ENCODE results near the gene ERC2. TPM values are rescaled to one million over a fixed set of nuclear protein-coding genes. Genes with fewer than 3 reads are reported as not detected.

ERC2 gene
- total RNA-seq, 2 donors from 2014 or later, result 1.2 TPM; not detected in 1

DNA sequence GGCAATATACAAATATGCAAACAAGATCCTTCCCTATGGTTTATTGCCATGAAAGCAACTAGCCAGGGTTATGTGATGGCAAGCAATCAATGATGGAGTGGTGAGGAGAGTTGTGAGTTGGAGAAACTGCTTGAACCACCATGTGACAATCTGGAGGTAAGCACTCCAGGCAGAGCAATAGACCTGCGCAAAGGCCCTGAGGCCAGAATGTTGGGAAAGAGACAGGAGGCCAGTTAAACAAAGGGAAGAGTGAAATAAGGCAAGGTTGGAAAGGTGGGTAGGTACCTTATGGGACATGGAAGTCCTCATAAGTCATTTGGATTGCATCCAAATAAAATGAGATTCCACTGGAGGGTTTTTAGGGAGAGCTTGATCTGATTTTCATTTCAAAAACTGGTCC, 901.1 kb downstream of the ERC2 start:
- Histone ChIP-seq H3K9me3 (no peaks in the 10 kb centered on the region), H3K27me3 (replicated peaks; ENCODE audit: insufficient read depth) (no peaks in the 10 kb centered on the region), H3K4me3 (no peak overlapping the region), H3K4me1 (ENCODE audit: control insufficient read depth in 1 of 2, low read depth in 2 of 2) (peaks cover 0 to 4% of the 10 kb centered on the region in 2 donors), H3K36me3 (no peaks in the 10 kb centered on the region), H3K27ac (no peak overlapping the region)
- DNase-seq (ENCODE audit: low spot score), result no peak
- TF ChIP-seq, protein P1, sequence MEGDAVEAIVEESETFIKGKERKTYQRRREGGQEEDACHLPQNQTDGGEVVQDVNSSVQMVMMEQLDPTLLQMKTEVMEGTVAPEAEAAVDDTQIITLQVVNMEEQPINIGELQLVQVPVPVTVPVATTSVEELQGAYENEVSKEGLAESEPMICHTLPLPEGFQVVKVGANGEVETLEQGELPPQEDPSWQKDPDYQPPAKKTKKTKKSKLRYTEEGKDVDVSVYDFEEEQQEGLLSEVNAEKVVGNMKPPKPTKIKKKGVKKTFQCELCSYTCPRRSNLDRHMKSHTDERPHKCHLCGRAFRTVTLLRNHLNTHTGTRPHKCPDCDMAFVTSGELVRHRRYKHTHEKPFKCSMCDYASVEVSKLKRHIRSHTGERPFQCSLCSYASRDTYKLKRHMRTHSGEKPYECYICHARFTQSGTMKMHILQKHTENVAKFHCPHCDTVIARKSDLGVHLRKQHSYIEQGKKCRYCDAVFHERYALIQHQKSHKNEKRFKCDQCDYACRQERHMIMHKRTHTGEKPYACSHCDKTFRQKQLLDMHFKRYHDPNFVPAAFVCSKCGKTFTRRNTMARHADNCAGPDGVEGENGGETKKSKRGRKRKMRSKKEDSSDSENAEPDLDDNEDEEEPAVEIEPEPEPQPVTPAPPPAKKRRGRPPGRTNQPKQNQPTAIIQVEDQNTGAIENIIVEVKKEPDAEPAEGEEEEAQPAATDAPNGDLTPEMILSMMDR (IDR thresholded peaks at IDR 0.05), result no peak
- no peak for ATAC-seq (ENCODE audit: insufficient number of reproducible peaks, low FRiP score, low read depth)

DNA sequence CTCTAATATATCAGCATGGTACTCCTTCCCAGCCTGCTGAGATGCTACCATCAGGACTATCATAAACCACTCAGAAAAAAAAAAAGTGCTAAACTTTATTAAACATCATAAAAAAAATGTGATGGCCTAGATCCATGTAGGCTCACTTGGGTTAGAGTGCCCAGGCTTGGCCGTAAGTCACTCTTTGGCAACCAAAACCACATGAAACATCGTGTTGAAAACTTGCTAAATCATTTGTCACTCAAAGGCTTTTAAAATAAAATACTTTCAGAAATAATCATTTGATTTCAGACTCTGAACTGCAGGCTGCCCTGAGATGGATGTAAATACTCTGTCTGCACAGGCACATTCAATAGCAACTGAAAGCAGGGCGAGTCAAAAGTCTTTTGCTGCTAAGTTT, 902.7 kb downstream of the ERC2 start:
- Histone ChIP-seq H3K36me3 (no peaks in the 10 kb centered on the region), H3K27ac (no peak overlapping the region), H3K4me3 (no peak overlapping the region), H3K27me3 (replicated peaks; ENCODE audit: insufficient read depth) (no peaks in the 10 kb centered on the region), H3K9me3 (no peaks in the 10 kb centered on the region), H3K4me1 (ENCODE audit: control insufficient read depth in 1 of 2, low read depth in 2 of 2) (no peaks in the 10 kb centered on the region)
- DNase-seq (ENCODE audit: low spot score), result no peak
- TF ChIP-seq, protein P1 (IDR thresholded peaks at IDR 0.05), result no peak
- no peak for ATAC-seq (ENCODE audit: insufficient number of reproducible peaks, low FRiP score, low read depth)

DNA sequence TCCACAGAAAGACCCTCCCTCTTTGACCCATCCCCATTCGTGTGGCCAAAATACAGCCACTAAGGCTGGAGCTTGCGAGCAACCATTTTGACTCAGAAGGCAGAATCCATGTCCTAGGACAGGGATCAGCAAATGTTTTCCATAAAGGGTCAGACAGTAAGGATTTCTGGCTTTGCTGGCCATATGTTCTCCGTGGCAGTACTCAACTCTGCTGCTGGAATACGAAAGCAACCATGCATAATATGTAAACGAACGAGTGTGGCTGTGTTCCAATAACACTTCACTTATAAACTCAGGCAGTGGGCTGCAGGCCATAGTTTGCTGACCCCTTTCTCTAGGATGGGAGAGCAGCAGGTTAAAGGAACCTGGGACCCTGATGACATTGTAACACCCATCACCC, 903.5 kb downstream of the ERC2 start:
- no peak for DNase-seq (ENCODE audit: low spot score)
- H3K27ac ChIP-seq, result no peak overlapping the region

DNA sequence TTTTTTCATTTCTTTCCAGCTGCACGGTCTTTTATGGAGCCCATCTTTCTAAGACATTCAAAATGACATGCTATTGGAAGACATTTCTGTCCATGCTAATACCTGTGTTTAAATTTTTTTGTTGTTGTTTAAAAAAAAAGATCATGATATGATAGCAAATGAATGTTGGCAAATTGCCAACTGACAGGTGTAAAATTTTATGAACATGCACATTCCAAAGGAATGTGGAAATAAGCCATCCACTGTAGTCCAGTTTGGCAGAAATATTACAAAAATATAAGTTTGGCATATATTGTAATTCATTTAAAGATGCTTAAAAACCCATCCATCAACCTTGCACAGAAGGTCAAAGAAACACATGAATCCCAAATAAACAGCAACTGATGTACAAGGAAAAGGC, 905.6 kb downstream of the ERC2 start:
- H3K9me3 ChIP-seq, result no peaks in the 10 kb centered on the region
- ATAC-seq (ENCODE audit: insufficient number of reproducible peaks, low FRiP score, low read depth), result no peak

More for the DNA sequence above, 903.5 kb downstream of the ERC2 start:
- TF ChIP-seq, protein P1 (IDR thresholded peaks at IDR 0.05), result no peak
- Histone ChIP-seq H3K9me3 (no peaks in the 10 kb centered on the region), H3K36me3 (no peaks in the 10 kb centered on the region), H3K27me3 (replicated peaks; ENCODE audit: insufficient read depth) (no peaks in the 10 kb centered on the region), H3K4me1 (ENCODE audit: control insufficient read depth in 1 of 2, low read depth in 2 of 2) (no peaks in the 10 kb centered on the region), H3K4me3 (no peak overlapping the region)
- ATAC-seq (ENCODE audit: insufficient number of reproducible peaks, low FRiP score, low read depth), result no peak

DNA sequence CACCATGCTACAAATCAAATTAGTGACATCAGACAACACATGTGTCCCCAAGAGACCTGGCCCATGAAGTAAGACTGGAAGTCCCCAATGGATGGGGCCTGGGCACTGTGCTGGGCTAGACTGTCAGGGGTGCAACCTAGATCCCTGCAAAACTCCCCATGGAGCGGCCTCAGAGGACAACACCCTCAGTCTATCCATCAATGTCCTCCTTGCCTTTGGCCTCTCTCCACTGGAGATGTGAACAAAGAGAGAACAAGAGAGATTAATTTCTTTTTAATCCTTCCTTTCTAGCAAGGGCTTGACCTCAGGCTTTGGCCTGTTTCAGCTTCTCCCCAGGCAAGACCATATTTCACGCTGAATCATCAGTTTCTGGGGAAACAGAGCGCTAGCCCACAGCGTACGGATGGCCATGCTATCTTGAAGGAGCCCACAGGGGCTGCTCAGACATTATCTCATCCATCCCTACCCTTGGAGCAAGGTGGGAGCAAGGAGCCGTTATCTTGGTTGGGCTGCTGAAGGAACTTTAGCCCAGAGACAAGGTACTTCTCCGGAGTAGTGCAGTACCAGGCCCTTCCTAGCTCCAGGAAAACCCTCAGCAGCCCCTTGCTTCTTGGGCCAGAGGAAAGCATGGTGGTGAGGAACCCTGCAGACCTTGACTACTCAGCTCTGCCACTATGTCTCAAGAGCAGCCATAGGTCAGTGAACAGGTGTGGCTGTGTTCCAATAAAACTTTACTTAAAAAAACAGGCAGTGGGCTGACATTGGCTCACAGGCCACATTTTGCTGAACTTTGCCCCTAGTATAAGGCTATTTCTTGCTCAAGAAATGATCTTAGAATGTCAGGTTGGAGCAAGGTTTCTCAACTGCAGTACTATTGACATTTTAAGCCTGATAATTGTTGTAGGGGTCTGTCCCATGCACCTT, 908.5 kb downstream of the ERC2 start:
- TF ChIP-seq, protein P1 (IDR thresholded peaks at IDR 0.05), result no peak
- Histone ChIP-seq H3K4me3 (no peak overlapping the region), H3K27me3 (replicated peaks; ENCODE audit: insufficient read depth) (no peaks in the 10 kb centered on the region), H3K9me3 (no peaks in the 10 kb centered on the region), H3K4me1 (ENCODE audit: control insufficient read depth in 1 of 2, low read depth in 2 of 2) (no peaks in the 10 kb centered on the region), H3K36me3 (no peaks in the 10 kb centered on the region), H3K27ac (no peak overlapping the region)
- DNase-seq (ENCODE audit: low spot score), result no peak
- no peak for ATAC-seq (ENCODE audit: insufficient number of reproducible peaks, low FRiP score, low read depth)

More for the DNA sequence above, 905.6 kb downstream of the ERC2 start:
- Histone ChIP-seq H3K4me1 (ENCODE audit: control insufficient read depth in 1 of 2, low read depth in 2 of 2) (no peaks in the 10 kb centered on the region), H3K27ac (no peak overlapping the region), H3K4me3 (no peak overlapping the region), H3K27me3 (replicated peaks; ENCODE audit: insufficient read depth) (no peaks in the 10 kb centered on the region), H3K36me3 (no peaks in the 10 kb centered on the region)
- TF ChIP-seq, protein P1 (IDR thresholded peaks at IDR 0.05), result no peak
- no peak for DNase-seq (ENCODE audit: low spot score)
